NCI-H748 (cell line): ENCODE results near the gene OLFM1.
"Not testable (repeated sequence)": the region's sequence is repeated elsewhere in the genome, so short reads cannot be mapped to it uniquely, and the experiment has no call there.

Source experiments
- DNase-seq: peaks from one replicate; lab custom pipeline; 2025; ENCODE audit not compliant: unreplicated experiment; lab: John Stamatoyannopoulos, UW

Gene OLFM1

GRCh38 chr9:135056541-135056940 is 30.9 kb upstream of the OLFM1 start:
- no peak for DNase-seq

- no peak for DNase-seq
Observed at GRCh38 chr9:135060461-135061116, 26.9 kb upstream of the OLFM1 start.

- no peak for DNase-seq
Observed at GRCh38 chr9:135061441-135061840, 26.0 kb upstream of the OLFM1 start.

- no peak for DNase-seq
Observed at GRCh38 chr9:135062254-135062653, 25.2 kb upstream of the OLFM1 start.

GRCh38 chr9:135063466-135063865 is 24.0 kb upstream of the OLFM1 start:
- DNase-seq: not testable (repeated sequence)

- DNase-seq: not testable (repeated sequence)
Observed at GRCh38 chr9:135063888-135064287, 23.6 kb upstream of the OLFM1 start.

- DNase-seq: no peak
Observed at GRCh38 chr9:135065151-135065550, 22.3 kb upstream of the OLFM1 start.

- DNase-seq: no peak
Observed at GRCh38 chr9:135065804-135066203, 21.7 kb upstream of the OLFM1 start.

GRCh38 chr9:135066291-135066690 is 21.2 kb upstream of the OLFM1 start:
- DNase-seq: no peak

GRCh38 chr9:135067096-135067710 is 20.3 kb upstream of the OLFM1 start:
- no peak for DNase-seq

GRCh38 chr9:135068776-135069415 is 18.6 kb upstream of the OLFM1 start:
- no peak for DNase-seq

GRCh38 chr9:135069558-135070197 is 17.8 kb upstream of the OLFM1 start:
- DNase-seq: no peak

GRCh38 chr9:135070198-135070951 is 17.1 kb upstream of the OLFM1 start:
- DNase-seq: peak; percentile 27

GRCh38 chr9:135070964-135071735 is 16.3 kb upstream of the OLFM1 start:
- no peak for DNase-seq

GRCh38 chr9:135073081-135073740 is 14.3 kb upstream of the OLFM1 start:
- no peak for DNase-seq

- DNase-seq: no peak
Observed at GRCh38 chr9:135073741-135074305, 13.6 kb upstream of the OLFM1 start.

GRCh38 chr9:135074354-135075233 is 12.9 kb upstream of the OLFM1 start:
- no peak for DNase-seq
